H1 (cell line): Measurements from ENCODE around the gene ZWILCH. TPM values are rescaled to one million over a fixed set of nuclear protein-coding genes. Genes with fewer than 3 reads are reported as not detected.

Experiments used
- CTCF ChIA-PET: fragments of 300-600 bp; sonication (Branson Sonifier 250); formaldehyde crosslinking; loops from one replicate; lab custom pipeline; 2021; ENCODE audit not compliant: partially characterized antibody; lab: Charles Lee
- POLR2A ChIA-PET: fragments of 300-600 bp; sonication (Branson Sonifier 250); formaldehyde crosslinking; loops from one replicate; lab custom pipeline; 2021; ENCODE audit warnings: inconsistent platforms; ENCODE audit not compliant: partially characterized antibody; lab: Charles Lee
- DNase-seq, 2 experiments: peaks; one replicate each; pipeline versions ENCODE4 v3.0.0 to v3.0.0-alpha.2; 2010 to 2022; ENCODE audit warnings: low spot score in 2 of 2, low read depth in 1 of 2, mixed read lengths in 1 of 2
- FAIRE-seq: peaks from 2 replicates; lab custom pipeline; 2011; peaks lifted over from hg19 to GRCh38; lab: Jason Lieb, UNC
- H2AFZ ChIP-seq: 2 replicates; pipeline ENCODE4 v1.8.1; 2012; ENCODE audit warnings: low read length, inconsistent platforms
- H2AK5ac ChIP-seq: 2 replicates; pipeline ENCODE4 v1.6.1; 2013; ENCODE audit warnings: low read depth, low read length
- H2BK120ac ChIP-seq: replicated peaks from 2 replicates; pipeline ENCODE3; 2013; ENCODE audit warnings: low read depth, low read length, inconsistent platforms
- H2BK12ac ChIP-seq: 2 replicates; pipeline ENCODE4 v1.6.1; 2013; ENCODE audit warnings: low read depth, low read length
- H2BK15ac ChIP-seq: 2 replicates; pipeline ENCODE4 v1.6.1; 2013; ENCODE audit warnings: low read length
- H2BK20ac ChIP-seq: 2 replicates; pipeline ENCODE4 v1.6.1; 2013; ENCODE audit warnings: low read length
- H2BK5ac ChIP-seq: 2 replicates; pipeline ENCODE4 v1.6.1; 2013; ENCODE audit warnings: low read depth, low read length
- H3K14ac ChIP-seq: 2 replicates; pipeline ENCODE4 v1.6.1; 2013; ENCODE audit warnings: inconsistent platforms; ENCODE audit not compliant: insufficient read length
- H3K18ac ChIP-seq: 2 replicates; pipeline ENCODE4 v1.6.1; 2013; ENCODE audit warnings: low read length; ENCODE audit errors: extremely low read depth
- H3K23ac ChIP-seq: 2 replicates; pipeline ENCODE4 v1.6.1; 2013; ENCODE audit warnings: inconsistent platforms; ENCODE audit not compliant: insufficient read length
- H3K23me2 ChIP-seq: 2 replicates; pipeline ENCODE4 v1.6.1; 2013; ENCODE audit warnings: low read depth, low read length
- H3K27ac ChIP-seq: 2 replicates; pipeline ENCODE4 v1.6.1; 2011; ENCODE audit warnings: low read depth, low read length, inconsistent platforms
- H3K27me3 ChIP-seq, 4 experiments: replicated peaks in 1 of 4; 1 replicate in 1 of 4; 2 replicates in 3 of 4; pipeline versions ENCODE4 v1.6.1 to v1.8.1; 2011 to 2013; ENCODE audit warnings: low read length in 3 of 4, mild to moderate bottlenecking in 3 of 4, inconsistent platforms in 2 of 4, mixed read lengths in 2 of 4, moderate library complexity in 1 of 4; ENCODE audit not compliant: control insufficient read depth in 3 of 4, insufficient read depth in 3 of 4; ENCODE audit errors: extremely low read depth in 1 of 4
- H3K36me3 ChIP-seq, 4 experiments: 2 replicates each; pipeline versions ENCODE4 v1.6.1 to v1.8.1; 2011 to 2013; ENCODE audit warnings: mild to moderate bottlenecking in 4 of 4, low read length in 3 of 4, moderate library complexity in 2 of 4, control low read depth in 1 of 4, inconsistent platforms in 1 of 4; ENCODE audit not compliant: insufficient read depth in 4 of 4, control insufficient read depth in 2 of 4
- H3K4ac ChIP-seq: replicated peaks from 2 replicates; pipeline ENCODE3; 2013; ENCODE audit warnings: low read length, low read depth, mixed read lengths, inconsistent platforms; ENCODE audit not compliant: insufficient read length
- H3K4me1 ChIP-seq, 4 experiments: replicated peaks in 1 of 4; 1 replicate in 1 of 4; 2 replicates in 3 of 4; pipeline versions ENCODE4 v1.6.1 to v1.8.1; 2011 to 2013; ENCODE audit warnings: low read length in 3 of 4, inconsistent platforms in 2 of 4, mixed read lengths in 1 of 4; ENCODE audit not compliant: insufficient read depth in 4 of 4, control insufficient read depth in 3 of 4
- H3K4me2 ChIP-seq, 2 experiments: 2 replicates each; pipeline versions ENCODE4 v1.6.1 to v1.8.1; 2011 to 2013; ENCODE audit warnings: low read depth in 2 of 2, low read length in 2 of 2, control low read depth in 1 of 2, inconsistent platforms in 1 of 2, mild to moderate bottlenecking in 1 of 2; ENCODE audit not compliant: insufficient read depth in 1 of 2
- H3K4me3 ChIP-seq, 4 experiments: fragments of 200-600, 300-600 bp in 1 of 4; sonication (generic), shearing (Covaris generic), sonication (Bioruptor Twin) in 1 of 4; 2 replicates each; pipeline versions ENCODE4 v1.5.1 to v1.8.1; 2011 to 2016; ENCODE audit warnings: low read length in 4 of 4, low read depth in 3 of 4, control low read depth in 2 of 4, inconsistent platforms in 2 of 4, mild to moderate bottlenecking in 2 of 4, mixed read lengths in 1 of 4, moderate library complexity in 1 of 4; ENCODE audit not compliant: insufficient read depth in 2 of 4; ENCODE audit errors: extremely low read depth in 1 of 4
- H3K56ac ChIP-seq: replicated peaks from 2 replicates; pipeline ENCODE3; 2013; ENCODE audit warnings: low read depth, mild to moderate bottlenecking, mixed read lengths, low read length, inconsistent platforms; ENCODE audit not compliant: insufficient read length
- H3K79me1 ChIP-seq: 2 replicates; pipeline ENCODE4 v1.6.1; 2013; ENCODE audit warnings: low read depth, low read length, control low read depth
- H3K79me2 ChIP-seq, 2 experiments: 2 replicates each; pipeline versions ENCODE4 v1.6.1 to v1.8.1; 2012 to 2013; ENCODE audit warnings: low read length in 2 of 2, mild to moderate bottlenecking in 2 of 2, inconsistent platforms in 1 of 2; ENCODE audit not compliant: insufficient read depth in 2 of 2, control insufficient read depth in 1 of 2
- H3K9ac ChIP-seq, 4 experiments: replicated peaks in 1 of 4; 1 replicate in 1 of 4; 2 replicates in 3 of 4; pipeline versions ENCODE4 v1.6.1 to v1.8.1; 2011 to 2013; ENCODE audit warnings: low read depth in 3 of 4, low read length in 3 of 4, control low read depth in 2 of 4, mild to moderate bottlenecking in 2 of 4, moderate library complexity in 2 of 4, inconsistent platforms in 1 of 4; ENCODE audit errors: extremely low read depth in 1 of 4
- H3K9me3 ChIP-seq, 2 experiments: 2 replicates each; pipeline versions ENCODE4 v1.6.1 to v1.8.1; 2012 to 2013; ENCODE audit warnings: mild to moderate bottlenecking in 2 of 2, moderate library complexity in 2 of 2, control low read depth in 1 of 2, inconsistent platforms in 1 of 2, low read depth in 1 of 2, low read length in 1 of 2, mixed read lengths in 1 of 2; ENCODE audit not compliant: insufficient read depth in 2 of 2
- H4K20me1 ChIP-seq, 2 experiments: replicated peaks in 1 of 2; 2 replicates each; pipeline versions ENCODE3 to v1.8.1; 2011 to 2013; ENCODE audit warnings: inconsistent platforms in 2 of 2, low read length in 2 of 2, mild to moderate bottlenecking in 1 of 2; ENCODE audit not compliant: insufficient read depth in 2 of 2, control insufficient read depth in 1 of 2
- H4K5ac ChIP-seq: 2 replicates; pipeline ENCODE4 v1.6.1; 2013; ENCODE audit warnings: low read length, low read depth, mixed read lengths, inconsistent platforms; ENCODE audit not compliant: insufficient read length
- H4K8ac ChIP-seq: 2 replicates; pipeline ENCODE4 v1.8.0; 2013; ENCODE audit warnings: mild to moderate bottlenecking, moderate library complexity, low read length, inconsistent platforms; ENCODE audit not compliant: insufficient read depth; ENCODE audit errors: extremely low read depth
- H4K91ac ChIP-seq: replicated peaks from 2 replicates; pipeline ENCODE3; 2013; ENCODE audit warnings: low read length, mixed read lengths, inconsistent platforms; ENCODE audit not compliant: insufficient read length
- CEBPB ChIP-seq: IDR thresholded peaks from 2 replicates; pipeline ENCODE4 v1.6.1; 2012; ENCODE audit warnings: low read depth, low read length
- CHD1 ChIP-seq: IDR thresholded peaks from 2 replicates; pipeline ENCODE4 v1.6.1; 2012; ENCODE audit warnings: low read depth, low read length, improper control_type of control experiment
- CREB1 ChIP-seq: IDR thresholded peaks from 2 replicates; pipeline ENCODE4 v1.6.1; 2012; ENCODE audit warnings: inconsistent platforms
- EP300 ChIP-seq, 2 experiments: IDR thresholded peaks; 1 replicate in 1 of 2; 2 replicates in 1 of 2; pipeline ENCODE4 v1.6.1; 2011 to 2012; ENCODE audit warnings: low read depth in 2 of 2, low read length in 2 of 2, mild to moderate bottlenecking in 2 of 2, borderline replicate concordance in 1 of 2, inconsistent platforms in 1 of 2, moderate library complexity in 1 of 2
- JUN ChIP-seq: IDR thresholded peaks from 2 replicates; pipeline ENCODE4 v1.6.1; 2011; ENCODE audit warnings: low read depth, mild to moderate bottlenecking, improper control_type of control experiment, low read length
- KDM1A ChIP-seq: fragments of 200-600, 300-600 bp; sonication (generic); IDR thresholded peaks from 2 replicates; pipeline ENCODE4 v1.7.1; 2016; ENCODE audit warnings: mild to moderate bottlenecking, low read length, borderline replicate concordance
- KDM4A ChIP-seq: IDR thresholded peaks from one replicate; pipeline ENCODE4 v1.7.1; 2012; ENCODE audit warnings: low read depth, mild to moderate bottlenecking, moderate library complexity, low read length, inconsistent platforms; ENCODE audit not compliant: severe bottlenecking
- KDM5A ChIP-seq: fragments of 200-600 bp; IDR thresholded peaks from 2 replicates; pipeline ENCODE4 v1.7.1; 2012; ENCODE audit warnings: mild to moderate bottlenecking, low read length, inconsistent platforms, mixed read lengths
- SRF ChIP-seq: IDR thresholded peaks from 2 replicates; pipeline ENCODE4 v1.6.1; 2011; ENCODE audit warnings: mild to moderate bottlenecking, low read depth, low read length, moderate library complexity
- YY1 ChIP-seq: IDR thresholded peaks from 2 replicates; pipeline ENCODE4 v1.6.1; 2011; ENCODE audit warnings: low read depth, mild to moderate bottlenecking, low read length
- WGBS, 2 experiments: shearing (Covaris generic) in 1 of 2; methylation state at CpG; one replicate each; pipeline versions ENCODE4 v1.1.6 to v1.1.7; 2013 to 2015; ENCODE audit warnings: low lambda C conversion rate in 2 of 2, mixed read lengths in 2 of 2, inconsistent platforms in 1 of 2, low coverage in 1 of 2, missing lambda C conversion rate in 1 of 2; ENCODE audit not compliant: insufficient replicate concordance in 2 of 2, insufficient coverage in 1 of 2, insufficient read length in 1 of 2; ENCODE audit errors: extremely low coverage in 1 of 2, missing lambda C conversion rate in 1 of 2; 5-methylcytosine and 5-hydroxymethylcytosine counted together
- polyA plus RNA-seq, 7 experiments: library from polyadenylated mRNA; depleted of rRNA in 3 of 7; stranded (reverse) in 5 of 7; unstranded in 2 of 7; fragments of >200 nt in 5 of 7; fragments of 200-250 nt in 2 of 7; gene quantifications; 1 replicate in 5 of 7; 2 replicates in 1 of 7; 4 replicates in 1 of 7; pipeline versions ENCODE4 v1.2.1 to v1.2.3, GENCODE V29; 2011 to 2013; ENCODE audit warnings: missing spikeins in 2 of 7, mixed read lengths in 2 of 7
- total RNA-seq: library from RNA; stranded (reverse); fragmentation: NEBNext Ultra II Directional; extraction: Animal tissue kit (Norgen Biotek cat#: 25700); gene quantifications from 2 replicates; pipeline ENCODE4 v1.2.1, GENCODE V29; 2021

Gene ZWILCH
- total and polyA plus RNA-seq, 2 of the 8 experiments (the other 6 are each of a cell fraction or from before 2014, with no cell fraction given), result 18.1 to 61.5 TPM

DNA sequence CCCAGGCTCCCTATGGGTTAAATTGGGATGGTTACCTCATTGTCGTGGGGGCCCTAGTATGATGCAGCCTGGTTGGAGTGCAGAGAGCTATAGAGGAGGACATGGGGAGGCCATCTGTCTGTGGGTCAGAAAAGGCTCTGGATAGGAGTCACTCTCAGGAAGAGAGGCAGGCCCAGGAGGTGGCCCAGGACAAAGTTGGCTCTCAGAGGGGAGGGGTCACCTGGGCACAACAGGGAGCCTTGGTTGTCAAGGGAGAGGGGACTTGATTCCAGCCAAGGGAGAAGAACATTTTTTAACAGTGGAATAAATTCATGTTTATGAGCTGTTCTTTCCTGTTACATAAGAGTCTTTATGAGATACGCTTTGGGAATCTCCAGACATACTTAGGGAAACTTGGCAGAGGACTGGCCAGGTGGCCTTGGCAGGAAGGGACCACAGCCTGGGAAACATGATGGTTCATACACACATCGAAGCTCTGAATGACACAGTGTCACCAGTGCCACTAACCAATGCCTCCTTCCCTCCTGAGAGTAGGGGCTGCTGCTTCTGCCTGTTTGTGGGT, 88.2 kb downstream of the ZWILCH start:
- DNase-seq (no peak), FAIRE-seq (no peak)
- peaks cover 0 to 3% (median 1%) of the 10 kb centered on the region in 4 experiments; a peak in 2 of 7 replicates for H3K4me1 ChIP-seq
- TF ChIP-seq SRF, result no peak
- TF ChIP-seq CEBPB, result no peak
- no peak for TF ChIP-seq KDM5A
- TF ChIP-seq KDM1A, result no peak
- no peak for TF ChIP-seq EP300 (IDR thresholded peaks at IDR 0.05; ENCODE audit: borderline replicate concordance in 1 of 2, low read depth in 2 of 2, low read length in 2 of 2)
- TF ChIP-seq YY1, result no peak
- TF ChIP-seq CREB1, result no peak
- TF ChIP-seq JUN, result no peak
- no peak for TF ChIP-seq CHD1
- TF ChIP-seq KDM4A, result no peak
- no peak overlapping the region for H3K56ac ChIP-seq
- 90% methylated on average over 3 of the region's 3 CpGs; no CpG with 5 or more reads in 1 of the 2 experiments for WGBS, 2 experiments
- no peak overlapping the region for H4K5ac ChIP-seq
- H4K20me1 ChIP-seq, result no peaks in the 10 kb centered on the region
- H3K27me3 ChIP-seq, result no peaks in the 10 kb centered on the region
- no peak overlapping the region for H3K4me3 ChIP-seq
- H3K23me2 ChIP-seq, result no peaks in the 10 kb centered on the region; the same call in 1 of the 2 replicates
- no peaks in the 10 kb centered on the region for H3K36me3 ChIP-seq
- no peak overlapping the region for H3K27ac ChIP-seq
- H3K18ac ChIP-seq, result no peak overlapping the region
- H3K4me2 ChIP-seq, result no peak overlapping the region
- no peak overlapping the region for H2AK5ac ChIP-seq
- no peak overlapping the region for H2BK120ac ChIP-seq
- no peak overlapping the region for H3K23ac ChIP-seq
- no peak overlapping the region for H3K4ac ChIP-seq
- no peak overlapping the region for H2BK15ac ChIP-seq
- H3K9me3 ChIP-seq, result no peaks in the 10 kb centered on the region
- H3K79me2 ChIP-seq, result no peaks in the 10 kb centered on the region
- ChIA-PET CTCF (interaction anchor here (0.6 to 2.1 kb wide), 9 partner anchors 9 to 314 kb away, joined by 3 to 7 read pairs (median 4); partner anchors contain the start of gene LCTL), POLR2A (interaction anchor here (1.0 kb wide), 1 partner anchor 90 kb away, joined by 3 read pairs; no protein-coding TSS in a partner anchor)
- H2AFZ ChIP-seq, result no peak overlapping the region
- no peaks in the 10 kb centered on the region for H3K79me1 ChIP-seq
- H3K14ac ChIP-seq, result no peak overlapping the region
- H2BK12ac ChIP-seq, result no peak overlapping the region
- no peak overlapping the region for H3K9ac ChIP-seq
- no peak overlapping the region for H4K91ac ChIP-seq
- H4K8ac ChIP-seq, result no peak overlapping the region
- H2BK20ac ChIP-seq, result no peak overlapping the region
- H2BK5ac ChIP-seq, result no peak overlapping the region
